ENCODE results near the gene SPON2. TPM values are rescaled to one million over a fixed set of nuclear protein-coding genes. Genes with fewer than 3 reads are reported as not detected.

Gene SPON2
- total RNA-seq, 1 experiment from 2014 or later: 2.3 TPM

GRCh38 chr4:1203026-1203616 is 30.7 kb upstream of the SPON2 start:
- no peaks in the 10 kb centered on the region for H3K79me2 ChIP-seq (ENCODE audit: insufficient read depth, low read length)
- no peaks in the 10 kb centered on the region for H3K79me1 ChIP-seq (ENCODE audit: insufficient read depth, low read depth, low read length, poor library complexity, severe bottlenecking)
- DNase-seq: no peak
- no peak overlapping the region for H3K4me3 Mint-ChIP-seq
- no peak overlapping the region for H3K23ac ChIP-seq (ENCODE audit: insufficient read length, low read depth, low read length)
- H3K9me3 Mint-ChIP-seq: no peaks in the 10 kb centered on the region
- no peak overlapping the region for H2BK120ac ChIP-seq (ENCODE audit: low read depth, low read length, poor library complexity, severe bottlenecking)
- no peak overlapping the region for H3K56ac ChIP-seq (ENCODE audit: insufficient read length, low read depth, low read length)
- H3K4me2 ChIP-seq (ENCODE audit: insufficient read depth, insufficient read length, low read length): no peak overlapping the region
- H2AFZ ChIP-seq (ENCODE audit: low read length): no peak overlapping the region
- H3K4me1 ChIP-seq (ENCODE audit: insufficient read depth, low read length): no peaks in the 10 kb centered on the region
- H2BK5ac ChIP-seq (ENCODE audit: insufficient read length, low read length): no peak overlapping the region
- H4K91ac ChIP-seq (ENCODE audit: insufficient read length, low read depth, low read length): no peak overlapping the region
- no peak overlapping the region for H3K14ac ChIP-seq (ENCODE audit: insufficient read depth, low read length)
- no peak overlapping the region for H3K27ac ChIP-seq (ENCODE audit: insufficient read length, low read depth, low read length)
- no CpG with 5 or more reads among the region's 13 CpGs for WGBS (ENCODE audit: extremely low coverage, insufficient read length, low lambda C conversion rate)
- H3K4me1 Mint-ChIP-seq: no peaks in the 10 kb centered on the region
- H2BK20ac ChIP-seq (ENCODE audit: low read depth, low read length, poor library complexity, severe bottlenecking): no peak overlapping the region
- no peak overlapping the region for H2AK5ac ChIP-seq (ENCODE audit: insufficient read length, low read length)
- peaks cover 0 to 2% (median 0%) of the 10 kb centered on the region in 3 experiments; a peak in 2 of 7 replicates for H3K36me3 Mint-ChIP-seq (ENCODE audit: insufficient read depth in 1 of 3, low read depth in 3 of 3)
- H3T11ph ChIP-seq (ENCODE audit: low read length): no peak overlapping the region
- H4K8ac ChIP-seq (replicated peaks; ENCODE audit: insufficient read length, low read depth, low read length): no peak overlapping the region
- H3K4ac ChIP-seq (ENCODE audit: low read depth, low read length): no peak overlapping the region
- no peak overlapping the region for H3K9ac ChIP-seq (ENCODE audit: extremely low read depth, insufficient read length, low read length)
- no peak for TF ChIP-seq CTCF (conservative IDR thresholded peaks at IDR 0.05)
- no peak overlapping the region for H4K5ac ChIP-seq (ENCODE audit: insufficient read length, low read depth, low read length)
- H3K27me3 Mint-ChIP-seq (ENCODE audit: low read depth): peaks cover 14% of the 10 kb centered on the region
- no peaks in the 10 kb centered on the region for H3K23me2 ChIP-seq (ENCODE audit: insufficient read length, low read depth, low read length, poor library complexity, severe bottlenecking)
- no peaks in the 10 kb centered on the region for H3K9me3 ChIP-seq (ENCODE audit: control insufficient read depth, low read depth, low read length)
- H2BK12ac ChIP-seq (ENCODE audit: insufficient read length, low read depth, low read length): no peak overlapping the region
- H3K18ac ChIP-seq (ENCODE audit: insufficient read length, low read depth, low read length): no peak overlapping the region
- no peak overlapping the region for H2BK15ac ChIP-seq (ENCODE audit: low read depth, low read length)
- no peaks in the 10 kb centered on the region for H3K27me3 ChIP-seq (ENCODE audit: insufficient read depth, low read length)
- H4K20me1 ChIP-seq (ENCODE audit: control insufficient read depth, insufficient read depth, insufficient read length): peaks cover 4% of the 10 kb centered on the region
- H3K27ac Mint-ChIP-seq: no peak overlapping the region

All from H9 (cell line).